Testis (tissue), 2 donors: Measurements from ENCODE around the gene SLC7A14.

Experiments
- CTCF ChIP-seq, 3 experiments: fragments of 450-650 bp in 2 of 3; fragments of 200-600 bp in 1 of 3; sonication (generic) in 1 of 3; IDR thresholded peaks; one replicate each; pipeline ENCODE4 v1.5.1; 2016 to 2019; ENCODE audit warnings: antibody characterized with exemption in 3 of 3, mild to moderate bottlenecking in 2 of 3, moderate library complexity in 1 of 3
- POLR2A ChIP-seq: fragments of 450-650 bp; IDR thresholded peaks from one replicate; pipeline ENCODE4 v1.6.1; 2017; ENCODE audit warnings: antibody characterized with exemption, mild to moderate bottlenecking, moderate library complexity

- no peak for TF ChIP-seq CTCF (IDR thresholded peaks at IDR 0.05)
- no peak for TF ChIP-seq POLR2A
These were observed 1.3 kb downstream of the SLC7A14 start for GRCh38 chr3:170584585-170585007.
